WTC11 (cell line): ENCODE data around the gene NIN. TPM values are rescaled to one million over a fixed set of nuclear protein-coding genes. Genes with fewer than 3 reads are reported as not detected.

Source experiments
- ATAC-seq: fragments of 200-7000 bp; cut with Tn5 transposase; 2 replicates; pipeline ENCODE4 v1.10.0; 2021; ENCODE audit warnings: mild to moderate bottlenecking, moderate library complexity
- CTCF ChIA-PET: fragments of 300-600 bp; sonication (Branson Sonifier 250); formaldehyde crosslinking; loops from one replicate; lab custom pipeline; 2021; ENCODE audit warnings: antibody characterized with exemption; lab: Charles Lee
- POLR2A ChIA-PET: fragments of 350-600 bp; sonication (Branson Sonifier 250); formaldehyde crosslinking; loops from one replicate; lab custom pipeline; 2021; ENCODE audit warnings: antibody characterized with exemption; lab: Charles Lee
- DNase-seq: peaks from one replicate; pipeline ENCODE4 v3.0.0; 2021; ENCODE audit warnings: low spot score
- H3K27ac Mint-ChIP-seq: 2 replicates; pipeline ENCODE4 v1.8.0; 2021; ENCODE audit warnings: mixed read lengths
- H3K27me3 Mint-ChIP-seq: 2 replicates; pipeline ENCODE4 v1.8.0; 2021; ENCODE audit warnings: low read depth, mild to moderate bottlenecking, moderate library complexity, mixed read lengths
- H3K36me3 Mint-ChIP-seq: 2 replicates; pipeline ENCODE4 v1.8.0; 2021; ENCODE audit warnings: mixed read lengths
- H3K4me1 Mint-ChIP-seq: 2 replicates; pipeline ENCODE4 v1.8.0; 2022; ENCODE audit warnings: mixed read lengths
- H3K4me3 Mint-ChIP-seq: 2 replicates; pipeline ENCODE4 v1.8.0; 2021; ENCODE audit warnings: mild to moderate bottlenecking, moderate library complexity, mixed read lengths
- H3K9me3 Mint-ChIP-seq: 2 replicates; pipeline ENCODE4 v1.8.0; 2021; ENCODE audit warnings: mixed read lengths
- CBFB ChIP-seq: sonication (generic); formaldehyde crosslinking; IDR thresholded peaks from 2 replicates; pipeline ENCODE4 v1.8.1; 2022; ENCODE audit warnings: mild to moderate bottlenecking, low read depth, missing genetic modification reagents
- CREM ChIP-seq: sonication (generic); formaldehyde crosslinking; IDR thresholded peaks from 2 replicates; pipeline ENCODE4 v1.8.1; 2022; ENCODE audit warnings: mild to moderate bottlenecking, missing genetic modification reagents, moderate library complexity
- FOXK1 ChIP-seq: sonication (generic); formaldehyde crosslinking; IDR thresholded peaks from 2 replicates; pipeline ENCODE4 v1.8.0; 2022; ENCODE audit warnings: mild to moderate bottlenecking, moderate library complexity, missing genetic modification reagents
- GRHL2 ChIP-seq: fragments of 250-450 bp; sonication (Bioruptor Pico); IDR thresholded peaks from 2 replicates; pipeline ENCODE4 v1.8.0; 2022; ENCODE audit warnings: mild to moderate bottlenecking, moderate library complexity; ENCODE audit not compliant: insufficient replicate concordance, severe bottlenecking
- MXD4 ChIP-seq: fragments of 250-450 bp; sonication (Bioruptor Pico); IDR thresholded peaks from 2 replicates; pipeline ENCODE4 v1.8.0; 2021; ENCODE audit warnings: mild to moderate bottlenecking, moderate library complexity, borderline replicate concordance
- MYBL2 ChIP-seq: sonication (generic); formaldehyde crosslinking; IDR thresholded peaks from 2 replicates; pipeline ENCODE4 v1.8.1; 2023; ENCODE audit warnings: mild to moderate bottlenecking, moderate library complexity, missing genetic modification reagents
- NR2C2 ChIP-seq: sonication (generic); formaldehyde crosslinking; IDR thresholded peaks from 2 replicates; pipeline ENCODE4 v1.8.0; 2022; ENCODE audit warnings: mild to moderate bottlenecking, missing genetic modification reagents
- OVOL2 ChIP-seq: fragments of 250-450 bp; sonication (Bioruptor Pico); IDR thresholded peaks from 2 replicates; pipeline ENCODE4 v1.9.0; 2021; ENCODE audit warnings: mild to moderate bottlenecking, borderline replicate concordance
- RELA ChIP-seq: sonication (generic); formaldehyde crosslinking; IDR thresholded peaks from 2 replicates; pipeline ENCODE4 v1.8.1; 2022; ENCODE audit warnings: missing genetic modification reagents, mild to moderate bottlenecking, borderline replicate concordance
- SMAD4 ChIP-seq: sonication (generic); formaldehyde crosslinking; IDR thresholded peaks from 2 replicates; pipeline ENCODE4 v1.8.0; 2022; ENCODE audit warnings: mild to moderate bottlenecking, missing genetic modification reagents
- ZBTB21 ChIP-seq: sonication (generic); formaldehyde crosslinking; IDR thresholded peaks from 2 replicates; pipeline ENCODE4 v1.8.1; 2023; ENCODE audit warnings: mild to moderate bottlenecking, missing genetic modification reagents, borderline replicate concordance
- ZNF138 ChIP-seq: sonication (generic); formaldehyde crosslinking; conservative IDR thresholded peaks from 2 replicates; pipeline ENCODE4 v1.8.1; 2022; ENCODE audit warnings: mild to moderate bottlenecking, moderate library complexity, missing genetic modification reagents
- ZNF263 ChIP-seq: sonication (generic); formaldehyde crosslinking; IDR thresholded peaks from 2 replicates; pipeline ENCODE4 v1.8.1; 2022; ENCODE audit warnings: low read depth, mild to moderate bottlenecking, moderate library complexity, missing genetic modification reagents
- ZNF416 ChIP-seq: fragments of 250-450 bp; sonication (Bioruptor Pico); IDR thresholded peaks from 2 replicates; pipeline ENCODE4 v1.9.0; 2021; ENCODE audit warnings: mild to moderate bottlenecking, inconsistent platforms
- total RNA-seq: library from RNA; stranded (reverse); gene quantifications from 3 replicates; pipeline ENCODE4 v1.2.3, GENCODE V29; 2021
- TF ChIP-seq, protein P1 (sequence below): sonication (generic); formaldehyde crosslinking; IDR thresholded peaks from 2 replicates; pipeline ENCODE4 v1.8.1; 2022; ENCODE audit warnings: missing genetic modification reagents, borderline replicate concordance
- TF ChIP-seq, protein P2 (sequence below): sonication (generic); formaldehyde crosslinking; IDR thresholded peaks from 2 replicates; pipeline ENCODE4 v1.8.1; 2022; ENCODE audit warnings: low read depth, missing genetic modification reagents, borderline replicate concordance
- TF ChIP-seq, protein P3 (sequence below): fragments of 250-450 bp; sonication (Bioruptor Pico); IDR thresholded peaks from 2 replicates; pipeline ENCODE4 v1.9.0; 2021; ENCODE audit warnings: mild to moderate bottlenecking
- TF ChIP-seq, protein P4 (sequence below): sonication (generic); formaldehyde crosslinking; IDR thresholded peaks from 2 replicates; pipeline ENCODE4 v1.8.1; 2023; ENCODE audit warnings: mild to moderate bottlenecking, missing genetic modification reagents, moderate library complexity
- TF ChIP-seq, protein P5 (sequence below): fragments of 250-450 bp; sonication (Bioruptor Pico); IDR thresholded peaks from 2 replicates; pipeline ENCODE4 v1.8.0; 2021; ENCODE audit warnings: mild to moderate bottlenecking
- TF ChIP-seq, protein P6 (sequence below): sonication (generic); formaldehyde crosslinking; IDR thresholded peaks from 2 replicates; pipeline ENCODE4 v1.8.0; 2023; ENCODE audit warnings: missing genetic modification reagents, mild to moderate bottlenecking, borderline replicate concordance

Gene NIN
- total RNA-seq, 1 experiment from 2014 or later: 23.8 TPM

DNA sequence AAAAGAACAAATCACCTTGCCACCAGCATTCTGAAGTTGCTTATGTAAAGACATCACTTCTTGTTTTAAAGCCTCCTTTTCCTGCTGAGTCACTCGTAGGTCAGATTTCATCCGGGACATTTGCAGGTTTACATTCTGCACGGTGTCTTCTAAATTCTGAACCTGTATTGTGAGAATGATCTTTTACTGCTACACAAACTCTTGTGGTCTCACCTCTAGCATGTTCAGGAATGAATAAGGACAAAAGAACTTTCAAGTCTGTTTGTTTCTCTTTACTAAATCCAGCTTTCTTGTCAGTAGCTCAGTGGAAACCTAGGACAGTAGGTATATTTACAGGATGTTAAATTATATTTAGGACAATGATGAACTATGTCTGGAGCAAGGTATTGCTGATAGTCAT, 89.4 kb downstream of the NIN start:
- no peak for TF ChIP-seq ZNF416 (CRISPR knock-in tag)
- no peak for TF ChIP-seq OVOL2
- TF ChIP-seq ZBTB21 (CRISPR knock-in tag): no peak
- no peak for TF ChIP-seq ZNF263 (CRISPR knock-in tag)
- TF ChIP-seq, protein P1, sequence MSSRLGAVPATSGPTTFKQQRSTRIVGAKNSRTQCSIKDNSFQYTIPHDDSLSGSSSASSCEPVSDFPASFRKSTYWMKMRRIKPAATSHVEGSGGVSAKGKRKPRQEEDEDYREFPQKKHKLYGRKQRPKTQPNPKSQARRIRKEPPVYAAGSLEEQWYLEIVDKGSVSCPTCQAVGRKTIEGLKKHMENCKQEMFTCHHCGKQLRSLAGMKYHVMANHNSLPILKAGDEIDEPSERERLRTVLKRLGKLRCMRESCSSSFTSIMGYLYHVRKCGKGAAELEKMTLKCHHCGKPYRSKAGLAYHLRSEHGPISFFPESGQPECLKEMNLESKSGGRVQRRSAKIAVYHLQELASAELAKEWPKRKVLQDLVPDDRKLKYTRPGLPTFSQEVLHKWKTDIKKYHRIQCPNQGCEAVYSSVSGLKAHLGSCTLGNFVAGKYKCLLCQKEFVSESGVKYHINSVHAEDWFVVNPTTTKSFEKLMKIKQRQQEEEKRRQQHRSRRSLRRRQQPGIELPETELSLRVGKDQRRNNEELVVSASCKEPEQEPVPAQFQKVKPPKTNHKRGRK: no peak
- no peak for TF ChIP-seq CREM (CRISPR knock-in tag)
- TF ChIP-seq MXD4 (CRISPR knock-in tag): no peak
- TF ChIP-seq, protein P2, sequence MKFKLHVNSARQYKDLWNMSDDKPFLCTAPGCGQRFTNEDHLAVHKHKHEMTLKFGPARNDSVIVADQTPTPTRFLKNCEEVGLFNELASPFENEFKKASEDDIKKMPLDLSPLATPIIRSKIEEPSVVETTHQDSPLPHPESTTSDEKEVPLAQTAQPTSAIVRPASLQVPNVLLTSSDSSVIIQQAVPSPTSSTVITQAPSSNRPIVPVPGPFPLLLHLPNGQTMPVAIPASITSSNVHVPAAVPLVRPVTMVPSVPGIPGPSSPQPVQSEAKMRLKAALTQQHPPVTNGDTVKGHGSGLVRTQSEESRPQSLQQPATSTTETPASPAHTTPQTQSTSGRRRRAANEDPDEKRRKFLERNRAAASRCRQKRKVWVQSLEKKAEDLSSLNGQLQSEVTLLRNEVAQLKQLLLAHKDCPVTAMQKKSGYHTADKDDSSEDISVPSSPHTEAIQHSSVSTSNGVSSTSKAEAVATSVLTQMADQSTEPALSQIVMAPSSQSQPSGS (CRISPR knock-in tag): no peak
- no peak for TF ChIP-seq ZNF138
- no peak for TF ChIP-seq SMAD4
- no peak for TF ChIP-seq MYBL2 (CRISPR knock-in tag)
- TF ChIP-seq CBFB (CRISPR knock-in tag): no peak
- TF ChIP-seq NR2C2 (CRISPR knock-in tag): no peak
- Mint-ChIP-seq H3K4me3 (no peak overlapping the region), H3K9me3 (no peaks in the 10 kb centered on the region), H3K36me3 (peaks cover 29% of the 10 kb centered on the region), H3K27ac (peak overlapping the region; percentile 53), H3K27me3 (no peaks in the 10 kb centered on the region), H3K4me1 (peaks cover 3% of the 10 kb centered on the region; the same call in 1 of the 2 replicates)
- ChIA-PET CTCF (no interaction called here), POLR2A (no interaction called here)
- ATAC-seq: no peak
- DNase-seq: no peak

DNA sequence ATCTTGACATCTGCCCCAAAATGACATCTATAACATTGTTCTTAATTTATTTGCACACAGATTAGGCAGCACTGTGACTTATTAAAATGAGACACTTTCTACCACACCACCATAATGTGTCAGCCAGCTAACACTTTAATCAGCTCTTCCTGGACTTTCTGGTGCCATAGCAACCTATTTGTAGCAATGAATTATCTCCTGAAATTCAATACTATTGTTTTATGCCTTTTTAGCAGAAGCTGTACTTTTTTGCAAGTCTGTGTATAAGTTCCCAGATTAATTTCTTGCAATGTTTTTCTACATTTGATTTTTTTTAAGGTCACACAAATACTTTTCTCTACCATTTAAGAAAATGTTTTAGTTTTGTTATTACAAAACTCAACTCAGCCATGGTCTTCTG, 90.1 kb downstream of the NIN start:
- ChIA-PET CTCF (interaction anchor here (1.3 kb wide), 1 partner anchor 26 kb away, joined by 6 read pairs; no protein-coding TSS in a partner anchor), POLR2A (no interaction called here)
- ATAC-seq (no peak), DNase-seq (no peak)
- Mint-ChIP-seq H3K36me3 (peaks cover 29% of the 10 kb centered on the region), H3K27me3 (no peaks in the 10 kb centered on the region), H3K4me1 (peaks cover 3% of the 10 kb centered on the region; the same call in 1 of the 2 replicates), H3K27ac (no peak overlapping the region), H3K4me3 (no peak overlapping the region), H3K9me3 (no peaks in the 10 kb centered on the region)
- no peak for TF ChIP-seq GRHL2 (CRISPR knock-in tag)
- no peak for TF ChIP-seq RELA (CRISPR knock-in tag)
- TF ChIP-seq, protein P3, sequence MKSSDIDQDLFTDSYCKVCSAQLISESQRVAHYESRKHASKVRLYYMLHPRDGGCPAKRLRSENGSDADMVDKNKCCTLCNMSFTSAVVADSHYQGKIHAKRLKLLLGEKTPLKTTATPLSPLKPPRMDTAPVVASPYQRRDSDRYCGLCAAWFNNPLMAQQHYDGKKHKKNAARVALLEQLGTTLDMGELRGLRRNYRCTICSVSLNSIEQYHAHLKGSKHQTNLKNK (CRISPR knock-in tag): no peak
- TF ChIP-seq, protein P4, sequence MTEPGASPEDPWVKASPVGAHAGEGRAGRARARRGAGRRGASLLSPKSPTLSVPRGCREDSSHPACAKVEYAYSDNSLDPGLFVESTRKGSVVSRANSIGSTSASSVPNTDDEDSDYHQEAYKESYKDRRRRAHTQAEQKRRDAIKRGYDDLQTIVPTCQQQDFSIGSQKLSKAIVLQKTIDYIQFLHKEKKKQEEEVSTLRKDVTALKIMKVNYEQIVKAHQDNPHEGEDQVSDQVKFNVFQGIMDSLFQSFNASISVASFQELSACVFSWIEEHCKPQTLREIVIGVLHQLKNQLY (CRISPR knock-in tag): no peak
- TF ChIP-seq, protein P5, sequence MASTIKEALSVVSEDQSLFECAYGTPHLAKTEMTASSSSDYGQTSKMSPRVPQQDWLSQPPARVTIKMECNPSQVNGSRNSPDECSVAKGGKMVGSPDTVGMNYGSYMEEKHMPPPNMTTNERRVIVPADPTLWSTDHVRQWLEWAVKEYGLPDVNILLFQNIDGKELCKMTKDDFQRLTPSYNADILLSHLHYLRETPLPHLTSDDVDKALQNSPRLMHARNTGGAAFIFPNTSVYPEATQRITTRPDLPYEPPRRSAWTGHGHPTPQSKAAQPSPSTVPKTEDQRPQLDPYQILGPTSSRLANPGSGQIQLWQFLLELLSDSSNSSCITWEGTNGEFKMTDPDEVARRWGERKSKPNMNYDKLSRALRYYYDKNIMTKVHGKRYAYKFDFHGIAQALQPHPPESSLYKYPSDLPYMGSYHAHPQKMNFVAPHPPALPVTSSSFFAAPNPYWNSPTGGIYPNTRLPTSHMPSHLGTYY: no peak
- TF ChIP-seq FOXK1: no peak
- TF ChIP-seq, protein P6, sequence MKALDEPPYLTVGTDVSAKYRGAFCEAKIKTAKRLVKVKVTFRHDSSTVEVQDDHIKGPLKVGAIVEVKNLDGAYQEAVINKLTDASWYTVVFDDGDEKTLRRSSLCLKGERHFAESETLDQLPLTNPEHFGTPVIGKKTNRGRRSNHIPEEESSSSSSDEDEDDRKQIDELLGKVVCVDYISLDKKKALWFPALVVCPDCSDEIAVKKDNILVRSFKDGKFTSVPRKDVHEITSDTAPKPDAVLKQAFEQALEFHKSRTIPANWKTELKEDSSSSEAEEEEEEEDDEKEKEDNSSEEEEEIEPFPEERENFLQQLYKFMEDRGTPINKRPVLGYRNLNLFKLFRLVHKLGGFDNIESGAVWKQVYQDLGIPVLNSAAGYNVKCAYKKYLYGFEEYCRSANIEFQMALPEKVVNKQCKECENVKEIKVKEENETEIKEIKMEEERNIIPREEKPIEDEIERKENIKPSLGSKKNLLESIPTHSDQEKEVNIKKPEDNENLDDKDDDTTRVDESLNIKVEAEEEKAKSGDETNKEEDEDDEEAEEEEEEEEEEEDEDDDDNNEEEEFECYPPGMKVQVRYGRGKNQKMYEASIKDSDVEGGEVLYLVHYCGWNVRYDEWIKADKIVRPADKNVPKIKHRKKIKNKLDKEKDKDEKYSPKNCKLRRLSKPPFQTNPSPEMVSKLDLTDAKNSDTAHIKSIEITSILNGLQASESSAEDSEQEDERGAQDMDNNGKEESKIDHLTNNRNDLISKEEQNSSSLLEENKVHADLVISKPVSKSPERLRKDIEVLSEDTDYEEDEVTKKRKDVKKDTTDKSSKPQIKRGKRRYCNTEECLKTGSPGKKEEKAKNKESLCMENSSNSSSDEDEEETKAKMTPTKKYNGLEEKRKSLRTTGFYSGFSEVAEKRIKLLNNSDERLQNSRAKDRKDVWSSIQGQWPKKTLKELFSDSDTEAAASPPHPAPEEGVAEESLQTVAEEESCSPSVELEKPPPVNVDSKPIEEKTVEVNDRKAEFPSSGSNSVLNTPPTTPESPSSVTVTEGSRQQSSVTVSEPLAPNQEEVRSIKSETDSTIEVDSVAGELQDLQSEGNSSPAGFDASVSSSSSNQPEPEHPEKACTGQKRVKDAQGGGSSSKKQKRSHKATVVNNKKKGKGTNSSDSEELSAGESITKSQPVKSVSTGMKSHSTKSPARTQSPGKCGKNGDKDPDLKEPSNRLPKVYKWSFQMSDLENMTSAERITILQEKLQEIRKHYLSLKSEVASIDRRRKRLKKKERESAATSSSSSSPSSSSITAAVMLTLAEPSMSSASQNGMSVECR (CRISPR knock-in tag): no peak
- TF ChIP-seq CBFB (CRISPR knock-in tag): no peak
- no peak for TF ChIP-seq NR2C2 (CRISPR knock-in tag)
